ES-I3 (cell line): Measurements from ENCODE around the gene MIA3.

Experiments
- H3K36me3 ChIP-seq: 2 replicates; pipeline ENCODE4 v1.6.1; 2013; ENCODE audit warnings: mild to moderate bottlenecking, low read length, control low read depth, moderate library complexity; ENCODE audit not compliant: insufficient read depth
- H3K4me1 ChIP-seq: 2 replicates; pipeline ENCODE4 v1.6.1; 2013; ENCODE audit warnings: mild to moderate bottlenecking, control low read depth, low read length; ENCODE audit not compliant: insufficient read depth
- H3K9ac ChIP-seq: 2 replicates; pipeline ENCODE4 v1.6.1; 2013; ENCODE audit warnings: low read depth, mild to moderate bottlenecking, low read length, moderate library complexity
- H3K9me3 ChIP-seq: 2 replicates; pipeline ENCODE4 v1.6.1; 2013; ENCODE audit warnings: mild to moderate bottlenecking, low read length, moderate library complexity; ENCODE audit not compliant: control insufficient read depth, insufficient read depth

MIA3 gene

GRCh38 chr1:222632749-222633148 lies 14.9 kb downstream of the MIA3 start:
- Histone ChIP-seq H3K4me1 (no peaks in the 10 kb centered on the region), H3K36me3 (peaks cover 12% of the 10 kb centered on the region; the same call in 1 of the 2 replicates)

GRCh38 chr1:222634180-222635013 lies 16.5 kb downstream of the MIA3 start:
- H3K9me3 ChIP-seq, result no peaks in the 10 kb centered on the region
- H3K36me3 ChIP-seq, result peaks cover 5% of the 10 kb centered on the region; the same call in 1 of the 2 replicates
- H3K9ac ChIP-seq, result no peak overlapping the region
- H3K4me1 ChIP-seq, result no peaks in the 10 kb centered on the region

More at GRCh38 chr1:222632749-222633148, 14.9 kb downstream of the MIA3 start:
- Histone ChIP-seq H3K9me3 (no peaks in the 10 kb centered on the region), H3K9ac (no peak overlapping the region)

- no peaks in the 10 kb centered on the region for H3K9me3 ChIP-seq
- no peaks in the 10 kb centered on the region for H3K36me3 ChIP-seq
- no peaks in the 10 kb centered on the region for H3K4me1 ChIP-seq
- H3K9ac ChIP-seq, result no peak overlapping the region
Measured at GRCh38 chr1:222641269-222641948, 23.5 kb downstream of the MIA3 start.

- Histone ChIP-seq H3K9me3 (no peaks in the 10 kb centered on the region), H3K4me1 (no peaks in the 10 kb centered on the region), H3K36me3 (no peaks in the 10 kb centered on the region), H3K9ac (no peak overlapping the region)
Measured at GRCh38 chr1:222642468-222642867, 24.6 kb downstream of the MIA3 start.

- Histone ChIP-seq H3K9ac (peak overlapping the region; percentile 71), H3K36me3 (no peaks in the 10 kb centered on the region), H3K9me3 (no peaks in the 10 kb centered on the region), H3K4me1 (no peaks in the 10 kb centered on the region)
Measured at GRCh38 chr1:222643606-222643937, 25.7 kb downstream of the MIA3 start.

- H3K9me3 ChIP-seq, result no peaks in the 10 kb centered on the region
- no peaks in the 10 kb centered on the region for H3K4me1 ChIP-seq
- peak overlapping the region; percentile 71 for H3K9ac ChIP-seq
- H3K36me3 ChIP-seq, result no peaks in the 10 kb centered on the region
Measured at GRCh38 chr1:222643938-222644635, 26.2 kb downstream of the MIA3 start.

GRCh38 chr1:222644636-222644980 lies 26.7 kb downstream of the MIA3 start:
- Histone ChIP-seq H3K4me1 (no peaks in the 10 kb centered on the region), H3K9me3 (no peaks in the 10 kb centered on the region), H3K36me3 (no peaks in the 10 kb centered on the region), H3K9ac (peak overlapping the region; percentile 71)

- no peaks in the 10 kb centered on the region for H3K4me1 ChIP-seq
- no peak overlapping the region for H3K9ac ChIP-seq
- H3K36me3 ChIP-seq, result peaks cover 12% of the 10 kb centered on the region; the same call in 1 of the 2 replicates
- no peaks in the 10 kb centered on the region for H3K9me3 ChIP-seq
Measured at GRCh38 chr1:222652676-222653075, 34.8 kb downstream of the MIA3 start.

GRCh38 chr1:222653178-222653827 lies 35.4 kb downstream of the MIA3 start:
- no peak overlapping the region for H3K9ac ChIP-seq
- peaks cover 14% of the 10 kb centered on the region for H3K36me3 ChIP-seq
- H3K4me1 ChIP-seq, result no peaks in the 10 kb centered on the region
- no peaks in the 10 kb centered on the region for H3K9me3 ChIP-seq

- Histone ChIP-seq H3K36me3 (peaks cover 14% of the 10 kb centered on the region), H3K4me1 (no peaks in the 10 kb centered on the region), H3K9me3 (no peaks in the 10 kb centered on the region), H3K9ac (no peak overlapping the region)
Measured at GRCh38 chr1:222654849-222655248, 37.0 kb downstream of the MIA3 start.

GRCh38 chr1:222656391-222657155 lies 38.7 kb downstream of the MIA3 start:
- no peaks in the 10 kb centered on the region for H3K4me1 ChIP-seq
- no peaks in the 10 kb centered on the region for H3K9me3 ChIP-seq
- H3K9ac ChIP-seq, result no peak overlapping the region
- H3K36me3 ChIP-seq, result peaks cover 17% of the 10 kb centered on the region

- Histone ChIP-seq H3K9me3 (no peaks in the 10 kb centered on the region), H3K36me3 (peaks cover 23% of the 10 kb centered on the region), H3K9ac (no peak overlapping the region), H3K4me1 (no peaks in the 10 kb centered on the region)
Measured at GRCh38 chr1:222657899-222658298, 40.0 kb downstream of the MIA3 start.

GRCh38 chr1:222663431-222663934 lies 45.6 kb downstream of the MIA3 start:
- Histone ChIP-seq H3K4me1 (no peaks in the 10 kb centered on the region), H3K36me3 (peaks cover 27% of the 10 kb centered on the region), H3K9me3 (no peaks in the 10 kb centered on the region), H3K9ac (no peak overlapping the region)
